ENCODE measurements around the gene CDK15.
"Not testable (repeated sequence)": the region's sequence is repeated elsewhere in the genome, so short reads cannot be mapped to it uniquely, and the experiment has no call there.

CDK15 gene

DNA sequence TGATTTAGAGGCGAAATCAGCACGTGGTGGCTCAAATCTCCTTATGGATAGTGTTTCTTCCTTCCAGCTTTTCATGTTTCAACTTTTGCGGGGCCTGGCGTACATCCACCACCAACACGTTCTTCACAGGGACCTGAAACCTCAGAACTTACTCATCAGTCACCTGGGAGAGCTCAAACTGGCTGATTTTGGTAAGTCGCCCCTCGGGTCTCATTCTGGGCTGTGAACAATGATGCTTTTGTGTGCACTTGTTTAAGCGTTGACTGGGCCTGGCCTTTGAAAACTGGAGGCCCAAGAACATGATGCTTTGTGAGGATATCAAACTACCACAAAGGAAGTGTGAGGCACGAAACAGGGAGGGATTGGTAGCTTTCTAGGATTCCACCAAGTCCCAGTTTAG, 27.4 kb downstream of the CDK15 start:
- no peak for DNase-seq

GRCh38 chr2:201835066-201835465, 28.7 kb downstream of the CDK15 start:
- DNase-seq = no peak

GRCh38 chr2:201837391-201837790, 31.1 kb downstream of the CDK15 start:
- no peak for DNase-seq

DNA sequence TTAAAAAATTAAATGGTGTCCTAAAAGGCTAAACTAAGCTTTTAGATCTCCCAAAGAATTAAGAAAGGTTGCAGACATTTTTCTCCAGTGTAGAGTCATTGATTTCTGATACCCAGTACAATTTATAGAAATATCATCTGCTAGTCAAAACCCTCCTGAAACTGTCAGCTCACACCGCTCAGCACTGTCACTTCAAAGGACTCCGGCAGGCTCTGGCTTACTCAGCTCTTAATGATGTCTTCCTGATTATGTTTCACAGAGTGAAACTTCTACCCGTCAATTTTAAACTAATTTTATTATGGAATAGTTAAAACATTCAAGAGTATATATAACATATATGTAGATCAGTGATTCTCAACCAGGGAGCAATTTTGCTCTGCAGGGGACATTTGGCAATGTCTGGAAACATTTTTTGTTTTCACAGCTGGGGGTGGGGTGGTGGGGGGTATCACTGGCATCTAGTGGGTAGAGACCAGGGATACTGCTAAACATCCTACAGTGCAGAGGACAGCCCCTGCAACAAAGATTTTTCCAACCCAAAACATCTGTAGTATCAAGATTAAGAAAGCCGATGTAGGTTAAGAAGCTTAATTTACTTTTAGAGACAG, 31.6 kb downstream of the CDK15 start:
- no peak for DNase-seq

GRCh38 chr2:201839727-201840126, 33.4 kb downstream of the CDK15 start:
- DNase-seq = no peak

DNA sequence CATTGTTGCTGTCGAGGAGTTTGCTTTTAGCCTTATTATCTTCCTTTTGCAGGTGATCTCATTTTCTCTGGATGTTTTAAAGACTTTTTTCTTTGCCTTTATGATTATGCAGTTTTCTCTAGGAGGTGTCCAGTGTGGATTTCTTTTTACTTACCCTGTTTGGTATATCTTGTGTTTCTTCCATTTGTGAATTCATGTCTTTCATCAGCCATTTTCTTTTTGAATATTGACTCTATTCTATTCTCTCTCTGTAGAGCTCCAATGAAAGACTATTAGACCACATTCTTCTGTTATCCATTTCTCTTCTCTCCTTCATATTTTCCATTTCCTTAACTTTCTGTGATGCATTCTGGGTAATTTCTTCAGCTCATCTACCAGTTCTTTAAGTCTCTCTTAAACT, 34.4 kb downstream of the CDK15 start:
- no peak for DNase-seq

GRCh38 chr2:201842131-201842860, 36.0 kb downstream of the CDK15 start:
- DNase-seq = no peak

DNA sequence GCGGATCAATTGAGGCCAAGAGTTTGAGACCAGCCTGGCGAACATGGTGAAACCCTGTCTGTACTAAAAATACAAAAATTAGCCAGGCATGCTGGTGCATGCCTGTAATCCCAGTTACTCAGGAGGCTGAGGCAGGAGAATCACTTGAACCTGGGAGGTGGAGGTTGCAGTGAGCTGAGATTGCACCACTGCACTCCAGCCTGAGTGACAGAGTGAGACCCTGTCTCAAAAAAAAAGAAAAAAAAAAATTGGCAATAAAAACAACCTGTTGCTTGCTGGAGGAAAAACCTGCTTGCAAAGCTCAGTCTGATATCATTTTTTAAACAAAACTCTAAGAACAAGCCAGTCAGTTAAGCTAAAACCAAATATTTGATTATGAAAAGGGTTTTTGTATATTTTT, 38.6 kb downstream of the CDK15 start:
- DNase-seq = not testable (repeated sequence)

DNA sequence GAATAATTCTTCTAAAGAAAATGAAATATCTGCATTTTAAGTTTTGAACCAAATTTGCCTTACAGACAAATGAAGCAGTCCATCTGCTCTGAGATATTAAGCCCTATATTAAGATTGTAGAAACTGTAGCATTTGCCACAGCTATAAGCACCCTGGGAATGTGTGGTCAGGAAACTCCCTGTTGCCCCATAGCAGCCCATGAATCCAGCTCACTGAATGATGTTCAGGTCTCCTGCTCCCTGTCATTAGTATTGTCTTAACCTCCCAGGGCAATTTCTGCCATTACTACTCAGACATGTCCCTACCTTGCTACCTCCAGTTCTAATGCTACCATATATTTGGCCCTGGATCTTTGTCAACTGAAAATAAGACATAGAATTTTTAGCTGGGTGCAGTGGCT, 41.1 kb downstream of the CDK15 start:
- no peak for DNase-seq

DNA sequence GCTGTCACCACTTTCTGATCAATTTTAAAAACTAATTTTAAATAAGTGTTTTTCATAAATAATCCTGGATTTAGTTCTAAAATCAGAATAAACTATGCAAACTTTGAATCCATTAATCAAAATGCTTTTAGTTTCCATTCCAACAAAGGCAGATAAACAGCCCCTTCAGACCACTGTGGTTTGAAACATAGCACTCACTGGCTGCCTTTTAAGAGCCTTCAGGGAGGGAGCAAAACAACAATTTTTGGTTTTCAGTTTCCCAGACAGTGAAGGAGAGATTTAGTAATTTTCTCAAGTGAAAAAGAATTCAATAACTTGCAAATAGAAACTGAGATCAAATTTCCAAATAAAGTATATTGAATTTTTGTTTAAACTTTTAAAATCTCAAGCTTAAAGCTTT, 46.1 kb downstream of the CDK15 start:
- DNase-seq = no peak

GRCh38 chr2:201852878-201853415, 46.6 kb downstream of the CDK15 start:
- DNase-seq = no peak

GRCh38 chr2:201854221-201854801, 48.0 kb downstream of the CDK15 start:
- DNase-seq = no peak

DNA sequence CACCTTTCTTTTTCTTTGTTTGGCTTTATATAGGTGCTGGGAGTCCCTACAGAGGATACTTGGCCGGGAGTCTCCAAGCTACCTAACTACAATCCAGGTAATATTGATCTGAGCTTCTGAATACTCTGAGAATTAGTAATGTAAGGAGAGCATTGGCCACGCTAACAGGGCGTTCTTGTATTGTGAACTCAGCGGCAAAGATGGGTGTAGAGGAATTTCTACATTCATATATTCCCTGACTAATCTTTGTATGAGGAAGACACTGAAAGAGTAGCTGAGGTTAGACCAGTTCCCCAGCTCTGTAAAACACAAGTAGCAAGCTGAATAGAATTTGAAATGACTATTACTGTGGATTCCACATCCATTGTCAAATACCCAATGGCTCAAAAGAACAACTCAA, 48.5 kb downstream of the CDK15 start:
- DNase-seq = no peak

- DNase-seq = no peak
Measured at GRCh38 chr2:201855356-201855755, 49.0 kb downstream of the CDK15 start.

GRCh38 chr2:201857326-201857725, 51.0 kb downstream of the CDK15 start:
- DNase-seq = no peak

DNA sequence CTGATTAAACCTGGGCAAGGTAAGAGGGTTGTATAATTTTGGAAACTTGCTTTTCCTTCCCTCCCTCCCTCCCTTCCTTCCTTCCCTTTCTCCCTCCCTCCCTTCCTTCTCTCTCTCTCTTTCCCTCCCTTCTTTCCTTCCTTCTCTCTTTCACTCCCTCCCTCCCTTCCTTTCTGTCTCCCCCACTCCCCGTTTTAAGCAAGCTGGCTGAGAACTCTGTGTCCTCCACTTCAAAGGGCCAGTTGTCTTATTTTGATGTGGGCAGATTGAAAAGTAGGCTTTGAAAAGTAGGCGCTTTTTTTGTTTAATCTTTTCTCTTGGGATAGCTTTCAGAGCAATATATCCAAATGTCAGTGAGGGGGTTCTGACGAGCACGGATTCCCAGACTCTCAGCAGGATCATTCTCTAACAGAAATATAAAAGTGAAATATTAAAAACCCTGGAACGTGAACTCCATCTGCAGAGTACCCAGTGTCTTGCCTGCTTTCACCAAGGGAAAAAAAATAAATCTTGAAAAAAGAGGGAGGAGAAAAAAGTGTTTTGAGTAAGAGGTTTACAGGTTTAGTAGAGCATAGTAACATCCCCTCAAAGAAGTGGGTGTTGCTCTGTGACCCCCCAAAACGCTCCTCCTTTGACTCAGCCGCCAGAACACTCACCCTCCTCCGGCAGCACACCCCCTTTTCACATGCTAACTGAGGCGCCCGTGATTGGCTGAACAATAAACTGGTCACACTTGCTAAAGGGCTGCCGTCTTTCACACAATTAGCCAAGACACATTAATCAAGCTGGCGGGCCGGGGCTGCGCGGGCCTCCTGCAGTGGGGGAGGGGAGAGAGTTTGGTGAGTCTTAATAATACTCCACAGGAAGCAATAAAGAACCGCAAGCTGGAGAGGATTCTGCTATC, 52.2 kb downstream of the CDK15 start:
- no peak for DNase-seq

GRCh38 chr2:201859949-201860348, 53.6 kb downstream of the CDK15 start:
- no peak for DNase-seq

DNA sequence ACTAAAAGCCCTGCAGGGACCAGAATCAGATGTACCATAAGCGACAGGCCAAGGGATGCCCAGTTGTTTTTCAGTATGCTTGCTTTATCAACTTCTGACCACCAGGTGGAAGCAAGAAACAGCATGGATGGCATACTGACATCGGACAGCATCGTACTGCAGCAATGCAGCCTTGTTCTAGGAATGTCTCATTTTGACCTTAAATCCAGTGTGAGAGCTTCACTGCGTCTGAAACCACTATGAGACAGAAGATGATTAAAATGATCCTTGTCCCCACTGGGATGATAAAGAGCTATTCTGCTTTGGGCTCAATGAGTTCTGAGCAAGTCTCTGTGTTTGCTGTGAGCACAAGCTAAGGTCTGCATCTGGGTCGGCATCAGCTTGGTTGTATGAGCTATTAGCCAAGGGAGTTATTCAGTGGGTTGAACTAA, 54.3 kb downstream of the CDK15 start:
- peak; percentile 29 to 47 for DNase-seq

GRCh38 chr2:201862843-201863242, 56.5 kb downstream of the CDK15 start:
- DNase-seq = no peak

DNA sequence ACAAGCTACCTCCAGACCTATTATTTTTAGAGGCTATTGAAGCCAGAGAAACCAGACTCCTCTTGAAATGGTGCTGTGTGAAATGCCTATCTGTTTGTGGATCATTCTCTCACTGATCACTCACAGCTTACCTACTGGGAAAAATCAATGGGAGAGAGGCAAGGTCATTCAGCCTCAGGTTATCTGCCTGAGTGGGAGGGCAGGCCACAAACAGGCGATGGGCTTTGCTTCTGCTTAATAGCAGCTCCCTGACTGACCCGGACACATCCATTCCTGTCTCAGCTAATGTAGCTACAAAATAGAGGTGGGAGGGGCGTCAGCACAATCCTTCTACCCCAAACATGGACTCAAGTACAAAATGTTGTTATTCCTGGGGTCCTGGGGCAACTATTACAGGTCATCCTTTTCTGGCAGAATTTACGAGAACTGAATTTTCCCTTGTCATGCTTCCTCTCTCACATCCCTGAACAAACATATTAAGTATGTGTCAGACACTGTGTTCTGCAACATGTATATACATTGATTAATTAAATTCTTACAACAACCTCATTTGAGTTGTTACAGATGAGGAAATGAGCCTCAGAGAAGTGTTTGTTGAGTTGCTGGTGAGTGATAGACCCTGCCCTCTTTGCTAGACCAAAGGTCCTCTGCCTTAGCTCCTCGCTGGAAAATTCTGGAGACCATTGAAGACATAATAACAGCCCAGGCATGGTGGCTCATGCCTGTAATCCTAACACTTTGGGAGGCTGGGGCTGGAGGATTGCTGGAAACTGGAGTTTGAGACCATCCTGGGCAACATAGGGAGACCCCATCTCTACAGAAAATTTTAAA, 60.5 kb downstream of the CDK15 start:
- no peak for DNase-seq

DNA sequence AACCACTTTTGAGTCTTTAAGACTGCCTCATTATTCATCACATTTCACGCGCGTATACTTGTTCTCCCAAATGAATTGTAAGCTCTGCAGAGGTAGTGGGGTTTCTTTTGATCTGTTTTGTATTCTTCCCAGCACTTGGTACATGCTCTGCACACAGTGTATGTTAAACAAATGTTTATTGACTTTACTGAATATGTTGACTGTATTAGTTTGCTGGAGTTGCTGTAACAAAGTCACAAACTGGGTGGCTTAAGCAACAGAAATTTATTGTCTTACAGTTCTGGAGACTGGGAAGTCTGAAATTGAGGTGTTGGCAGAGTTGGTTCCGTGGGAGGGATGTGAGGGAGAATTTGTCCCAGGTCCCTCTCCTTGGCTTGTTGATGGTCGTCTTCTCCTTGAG, 65.1 kb downstream of the CDK15 start:
- no peak for DNase-seq

GRCh38 chr2:201872591-201872990, 66.3 kb downstream of the CDK15 start:
- no peak for DNase-seq

All from SHP77 (cell line).